Stimulated activated effector memory CD8-positive, alpha-beta T cell treated with anti-CD3 and anti-CD28 coated beads, Interleukin-12 subunit alpha, Interleukin-12 subunit beta, amount 100 ng/mL, for 72 hours (primary cell): ENCODE data around the gene RBM28.

Experiments used
- ATAC-seq: fragments of 150-1000 bp; cut with Tn5 transposase; 2 replicates; pipeline ENCODE4 v1.10.0; 2021
- DNase-seq, 2 donors: peaks; one replicate each; pipeline ENCODE4 v3.0.0; 2021 to 2022; ENCODE audit warnings: low spot score in 2 of 2
- H3K27ac Mint-ChIP-seq: one replicate; pipeline ENCODE4 v1.8.0; 2022; ENCODE audit warnings: mild to moderate bottlenecking, mixed read lengths
- H3K36me3 Mint-ChIP-seq: one replicate; pipeline ENCODE4 v1.8.0; 2022; ENCODE audit warnings: mild to moderate bottlenecking, mixed read lengths
- H3K4me1 Mint-ChIP-seq: one replicate; pipeline ENCODE4 v1.8.0; 2022; ENCODE audit warnings: mixed read lengths
- H3K4me3 Mint-ChIP-seq: one replicate; pipeline ENCODE4 v1.8.0; 2022; ENCODE audit warnings: mild to moderate bottlenecking, mixed read lengths
- H3K9me3 Mint-ChIP-seq: one replicate; pipeline ENCODE4 v1.8.0; 2022; ENCODE audit warnings: mixed read lengths

The RBM28 gene

GRCh38 chr7:128266883-128267594 lies 76.7 kb downstream of the RBM28 start:
- Mint-ChIP-seq H3K4me3 (no peak overlapping the region), H3K36me3 (no peaks in the 10 kb centered on the region), H3K9me3 (no peaks in the 10 kb centered on the region), H3K4me1 (no peaks in the 10 kb centered on the region), H3K27ac (no peak overlapping the region)
- ATAC-seq, result no peak
- no peak for DNase-seq

- no peak overlapping the region for H3K4me3 Mint-ChIP-seq
- no peaks in the 10 kb centered on the region for H3K36me3 Mint-ChIP-seq
- no peaks in the 10 kb centered on the region for H3K9me3 Mint-ChIP-seq
- no peak overlapping the region for H3K27ac Mint-ChIP-seq
- ATAC-seq (no peak), DNase-seq (no peak)
- H3K4me1 Mint-ChIP-seq, result no peaks in the 10 kb centered on the region
These were observed 77.2 kb downstream of the RBM28 start for GRCh38 chr7:128266529-128266882.

GRCh38 chr7:128265906-128266300 lies 77.8 kb downstream of the RBM28 start:
- Mint-ChIP-seq H3K4me1 (no peaks in the 10 kb centered on the region), H3K4me3 (no peak overlapping the region), H3K27ac (no peak overlapping the region), H3K9me3 (no peaks in the 10 kb centered on the region), H3K36me3 (no peaks in the 10 kb centered on the region)
- DNase-seq, result no peak
- no peak for ATAC-seq

GRCh38 chr7:128265156-128265905 lies 78.4 kb downstream of the RBM28 start:
- Mint-ChIP-seq H3K36me3 (no peaks in the 10 kb centered on the region), H3K27ac (no peak overlapping the region), H3K9me3 (no peaks in the 10 kb centered on the region), H3K4me1 (no peaks in the 10 kb centered on the region), H3K4me3 (no peak overlapping the region)
- ATAC-seq (no peak), DNase-seq (no peak)

- Mint-ChIP-seq H3K27ac (no peak overlapping the region), H3K9me3 (no peaks in the 10 kb centered on the region), H3K4me1 (no peaks in the 10 kb centered on the region), H3K4me3 (no peak overlapping the region), H3K36me3 (no peaks in the 10 kb centered on the region)
- DNase-seq (no peak), ATAC-seq (no peak)
These were observed 79.2 kb downstream of the RBM28 start for GRCh38 chr7:128264477-128264876.

GRCh38 chr7:128263420-128263819 lies 80.3 kb downstream of the RBM28 start:
- H3K36me3 Mint-ChIP-seq, result no peaks in the 10 kb centered on the region
- DNase-seq, result no peak
- no peak overlapping the region for H3K27ac Mint-ChIP-seq
- no peaks in the 10 kb centered on the region for H3K4me1 Mint-ChIP-seq
- H3K9me3 Mint-ChIP-seq, result no peaks in the 10 kb centered on the region
- H3K4me3 Mint-ChIP-seq, result no peak overlapping the region
- no peak for ATAC-seq

- H3K9me3 Mint-ChIP-seq, result no peaks in the 10 kb centered on the region
- H3K36me3 Mint-ChIP-seq, result no peaks in the 10 kb centered on the region
- no peaks in the 10 kb centered on the region for H3K4me1 Mint-ChIP-seq
- H3K27ac Mint-ChIP-seq, result no peak overlapping the region
- no peak for ATAC-seq
- DNase-seq, result no peak
- no peak overlapping the region for H3K4me3 Mint-ChIP-seq
These were observed 81.3 kb downstream of the RBM28 start for GRCh38 chr7:128262273-128263028.

GRCh38 chr7:128260069-128260795 lies 83.5 kb downstream of the RBM28 start:
- H3K36me3 Mint-ChIP-seq, result no peaks in the 10 kb centered on the region
- H3K4me1 Mint-ChIP-seq, result no peaks in the 10 kb centered on the region
- ATAC-seq (no peak), DNase-seq (no peak)
- no peaks in the 10 kb centered on the region for H3K9me3 Mint-ChIP-seq
- no peak overlapping the region for H3K4me3 Mint-ChIP-seq
- no peak overlapping the region for H3K27ac Mint-ChIP-seq

GRCh38 chr7:128259131-128260061 lies 84.3 kb downstream of the RBM28 start:
- DNase-seq (no peak), ATAC-seq (no peak)
- Mint-ChIP-seq H3K9me3 (no peaks in the 10 kb centered on the region), H3K4me3 (no peak overlapping the region), H3K4me1 (no peaks in the 10 kb centered on the region), H3K36me3 (no peaks in the 10 kb centered on the region), H3K27ac (no peak overlapping the region)

GRCh38 chr7:128257458-128257857 lies 86.2 kb downstream of the RBM28 start:
- DNase-seq, result no peak
- Mint-ChIP-seq H3K27ac (no peak overlapping the region), H3K4me3 (no peak overlapping the region), H3K9me3 (no peaks in the 10 kb centered on the region), H3K36me3 (no peaks in the 10 kb centered on the region), H3K4me1 (no peaks in the 10 kb centered on the region)
- no peak for ATAC-seq

- Mint-ChIP-seq H3K36me3 (no peaks in the 10 kb centered on the region), H3K4me1 (no peaks in the 10 kb centered on the region), H3K27ac (no peak overlapping the region), H3K9me3 (no peaks in the 10 kb centered on the region), H3K4me3 (no peak overlapping the region)
- ATAC-seq (no peak), DNase-seq (no peak)
These were observed 88.4 kb downstream of the RBM28 start for GRCh38 chr7:128255271-128255670.

GRCh38 chr7:128254470-128254869 lies 89.2 kb downstream of the RBM28 start:
- no peak overlapping the region for H3K27ac Mint-ChIP-seq
- DNase-seq, result no peak
- no peaks in the 10 kb centered on the region for H3K4me1 Mint-ChIP-seq
- no peak for ATAC-seq
- no peaks in the 10 kb centered on the region for H3K36me3 Mint-ChIP-seq
- no peak overlapping the region for H3K4me3 Mint-ChIP-seq
- no peaks in the 10 kb centered on the region for H3K9me3 Mint-ChIP-seq

GRCh38 chr7:128253701-128254100 lies 90.0 kb downstream of the RBM28 start:
- DNase-seq, result no peak
- Mint-ChIP-seq H3K27ac (no peak overlapping the region), H3K4me3 (no peak overlapping the region), H3K36me3 (no peaks in the 10 kb centered on the region), H3K4me1 (no peaks in the 10 kb centered on the region), H3K9me3 (no peaks in the 10 kb centered on the region)
- ATAC-seq, result no peak

GRCh38 chr7:128251337-128251736 lies 92.4 kb downstream of the RBM28 start:
- Mint-ChIP-seq H3K27ac (no peak overlapping the region), H3K4me3 (no peak overlapping the region), H3K4me1 (no peaks in the 10 kb centered on the region), H3K9me3 (no peaks in the 10 kb centered on the region), H3K36me3 (no peaks in the 10 kb centered on the region)
- DNase-seq, result no peak
- no peak for ATAC-seq
